ENCODE results near the gene PIANP.

Gene PIANP

GRCh38 chr12:6650832-6651231 is 49.8 kb downstream of the PIANP start:
- no peaks in the 10 kb centered on the region for H3K36me3 ChIP-seq (ENCODE audit: control insufficient read depth, insufficient read depth, low read length)
- H3K9ac ChIP-seq, result no peak overlapping the region
- no peak overlapping the region for H3K27ac ChIP-seq
- H2AFZ ChIP-seq, result no peak overlapping the region
- no peak overlapping the region for H3K4me3 ChIP-seq (ENCODE audit: low read depth, low read length)
- H3K27me3 ChIP-seq (ENCODE audit: control insufficient read depth, insufficient read depth, low read length), result no peaks in the 10 kb centered on the region
- H3K9me3 ChIP-seq (ENCODE audit: control insufficient read depth, low read length), result no peaks in the 10 kb centered on the region
- peaks cover 11% of the 10 kb centered on the region for H3K79me2 ChIP-seq
- no peak for TF ChIP-seq CTCF (IDR thresholded peaks at IDR 0.05)
- no peaks in the 10 kb centered on the region for H3K4me1 ChIP-seq
- no peak overlapping the region for H3K4me2 ChIP-seq (ENCODE audit: low read length)

GRCh38 chr12:6647083-6647604 is 53.5 kb downstream of the PIANP start, which contains the start of gene ACRBP:
TSS of gene ACRBP (minus strand) at chr12:6647432. CDS start at chr12:6647366, 66 bp downstream.
- Histone ChIP-seq H3K27ac (no peak within 1 kb of the TSS), H3K27me3 (ENCODE audit: control insufficient read depth, insufficient read depth, low read length) (no peaks in the 10 kb centered on the region), H3K4me3 (ENCODE audit: low read depth, low read length) (peak within 1 kb of the TSS; percentile 34), H3K79me2 (peaks cover 3% of the 10 kb centered on the region), H3K9me3 (ENCODE audit: control insufficient read depth, low read length) (no peaks in the 10 kb centered on the region), H2AFZ (peak within 1 kb of the TSS; percentile 1), H3K4me1 (no peaks in the 10 kb centered on the region), H3K9ac (no peak within 1 kb of the TSS), H3K4me2 (ENCODE audit: low read length) (peak within 1 kb of the TSS; percentile 35), H3K36me3 (ENCODE audit: control insufficient read depth, insufficient read depth, low read length) (no peaks in the 10 kb centered on the region)
- TF ChIP-seq CTCF (IDR thresholded peaks at IDR 0.05), result no peak

GRCh38 chr12:6646276-6647082 is 54.1 kb downstream of the PIANP start:
- peaks cover under 1% of the 10 kb centered on the region for H3K4me1 ChIP-seq
- no peak overlapping the region for H3K27ac ChIP-seq
- H3K27me3 ChIP-seq (ENCODE audit: control insufficient read depth, insufficient read depth, low read length), result no peaks in the 10 kb centered on the region
- no peak for TF ChIP-seq CTCF (IDR thresholded peaks at IDR 0.05)
- no peaks in the 10 kb centered on the region for H3K36me3 ChIP-seq (ENCODE audit: control insufficient read depth, insufficient read depth, low read length)
- no peak overlapping the region for H2AFZ ChIP-seq
- H3K79me2 ChIP-seq, result no peaks in the 10 kb centered on the region
- no peak overlapping the region for H3K9ac ChIP-seq
- H3K4me3 ChIP-seq (ENCODE audit: low read depth, low read length), result no peak overlapping the region
- H3K4me2 ChIP-seq (ENCODE audit: low read length), result peak overlapping the region; percentile 35
- H3K9me3 ChIP-seq (ENCODE audit: control insufficient read depth, low read length), result no peaks in the 10 kb centered on the region

GRCh38 chr12:6644903-6645302 is 55.7 kb downstream of the PIANP start:
- H2AFZ ChIP-seq, result no peak overlapping the region
- H3K4me1 ChIP-seq, result peaks cover 11% of the 10 kb centered on the region
- no peak overlapping the region for H3K4me3 ChIP-seq (ENCODE audit: low read depth, low read length)
- no peak overlapping the region for H3K27ac ChIP-seq
- H3K79me2 ChIP-seq, result no peaks in the 10 kb centered on the region
- TF ChIP-seq CTCF (IDR thresholded peaks at IDR 0.05), result peak; percentile 31
- H3K36me3 ChIP-seq (ENCODE audit: control insufficient read depth, insufficient read depth, low read length), result no peaks in the 10 kb centered on the region
- H3K4me2 ChIP-seq (ENCODE audit: low read length), result no peak overlapping the region
- H3K27me3 ChIP-seq (ENCODE audit: control insufficient read depth, insufficient read depth, low read length), result no peaks in the 10 kb centered on the region
- H3K9ac ChIP-seq, result no peak overlapping the region
- H3K9me3 ChIP-seq (ENCODE audit: control insufficient read depth, low read length), result no peaks in the 10 kb centered on the region

- Histone ChIP-seq H3K9me3 (ENCODE audit: control insufficient read depth, low read length) (no peaks in the 10 kb centered on the region), H3K79me2 (no peaks in the 10 kb centered on the region), H3K4me3 (ENCODE audit: low read depth, low read length) (no peak overlapping the region), H3K27me3 (ENCODE audit: control insufficient read depth, insufficient read depth, low read length) (no peaks in the 10 kb centered on the region), H3K4me1 (peaks cover 11% of the 10 kb centered on the region), H3K27ac (no peak overlapping the region), H3K9ac (no peak overlapping the region), H2AFZ (no peak overlapping the region), H3K4me2 (ENCODE audit: low read length) (no peak overlapping the region), H3K36me3 (ENCODE audit: control insufficient read depth, insufficient read depth, low read length) (no peaks in the 10 kb centered on the region)
- no peak for TF ChIP-seq CTCF (IDR thresholded peaks at IDR 0.05)
Observed at GRCh38 chr12:6644257-6644596, 56.4 kb downstream of the PIANP start.

Data from parathyroid adenoma (tissue), 2 donors.